OCI-LY7 (cell line): Measurements from ENCODE around the gene NSA2. TPM values are rescaled to one million over a fixed set of nuclear protein-coding genes. Genes with fewer than 3 reads are reported as not detected.
A peak's percentile ranks its signal among the peaks of the same experiment; 100 is the strongest.

Experiments used
- BruUV-seq: library from RNA; stranded (reverse); fragments of 400-500 nt; replicated peaks from 2 replicates; lab custom pipeline; 2021; lab: Mats Ljungman, UMichigan
- CTCF ChIA-PET: fragments of 300-600 bp; sonication (Branson Sonifier 250); formaldehyde crosslinking; loops from one replicate; lab custom pipeline; 2022; ENCODE audit warnings: antibody characterized with exemption; ENCODE audit not compliant: unreplicated experiment; lab: Charles Lee
- POLR2A ChIA-PET: fragments of 300-600 bp; sonication (Branson Sonifier 250); formaldehyde crosslinking; loops from one replicate; lab custom pipeline; 2022; ENCODE audit warnings: antibody characterized with exemption; lab: Charles Lee
- DNase-seq: peaks from one replicate; pipeline ENCODE4 v3.0.0-alpha.2; 2015; ENCODE audit warnings: low spot score
- H2AFZ ChIP-seq: fragments of 200-600 bp; sonication (generic), shearing (Covaris generic); 2 replicates; pipeline ENCODE4 v1.6.1; 2014; ENCODE audit warnings: mild to moderate bottlenecking, antibody characterized with exemption, low read length, moderate library complexity
- H3K27ac ChIP-seq: fragments of 200-600 bp; sonication (generic); 2 replicates; pipeline ENCODE4 v1.5.1; 2014; ENCODE audit warnings: mixed run types, low read depth, mild to moderate bottlenecking, moderate library complexity, low read length, inconsistent platforms; ENCODE audit not compliant: poor library complexity, severe bottlenecking
- H3K36me3 ChIP-seq: fragments of 200-600 bp; sonication (generic); 2 replicates; pipeline ENCODE4 v1.6.1; 2014; ENCODE audit warnings: mild to moderate bottlenecking, antibody characterized with exemption, low read length, moderate library complexity, mixed read lengths; ENCODE audit not compliant: insufficient read depth
- H3K4me1 ChIP-seq: fragments of 200-600 bp; sonication (generic); 2 replicates; pipeline ENCODE4 v1.5.1; 2014; ENCODE audit warnings: mild to moderate bottlenecking, low read length; ENCODE audit not compliant: insufficient read depth, poor library complexity, severe bottlenecking
- H3K4me2 ChIP-seq: fragments of 200-600 bp; sonication (generic); 2 replicates; pipeline ENCODE4 v1.6.1; 2014; ENCODE audit warnings: mild to moderate bottlenecking, low read length
- H3K4me3 ChIP-seq: fragments of 200-600 bp; sonication (generic); 2 replicates; pipeline ENCODE4 v1.5.1; 2014; ENCODE audit warnings: mild to moderate bottlenecking, low read depth, low read length; ENCODE audit not compliant: poor library complexity, severe bottlenecking
- H3K79me2 ChIP-seq: fragments of 200-600 bp; sonication (generic); 2 replicates; pipeline ENCODE4 v1.6.1; 2016; ENCODE audit warnings: low read depth, mild to moderate bottlenecking, low read length, moderate library complexity, mixed read lengths; ENCODE audit not compliant: insufficient read depth
- H3K9me2 ChIP-seq: fragments of 200-600 bp; sonication (generic); 2 replicates; pipeline ENCODE4 v1.6.1; 2016; ENCODE audit warnings: mild to moderate bottlenecking, low read length, mixed read lengths; ENCODE audit not compliant: insufficient read depth
- H3K9me3 ChIP-seq: fragments of 200-600 bp; sonication (generic); 2 replicates; pipeline ENCODE4 v1.6.1; 2014; ENCODE audit warnings: mild to moderate bottlenecking, mixed run types, low read length, mixed read lengths
- H4K20me1 ChIP-seq: fragments of 200-600 bp; sonication (generic); 2 replicates; pipeline ENCODE4 v1.6.1; 2014; ENCODE audit warnings: mild to moderate bottlenecking, antibody characterized with exemption, low read length, moderate library complexity, mixed read lengths; ENCODE audit not compliant: insufficient read depth
- EZH2phosphoT487 ChIP-seq: fragments of 200-600 bp; sonication (generic); IDR thresholded peaks from 2 replicates; pipeline ENCODE4 v1.6.1; 2018; ENCODE audit warnings: low read depth, borderline replicate concordance, mild to moderate bottlenecking, mixed run types, antibody characterized with exemption, low read length, moderate library complexity, mixed read lengths
- intact Hi-C: fragments of 100-400 bp; cut with micrococcal nuclease; formaldehyde crosslinking; loops from one replicate; pipeline ENCODE4 v1.10.0; 2022; ENCODE audit not compliant: unreplicated experiment
- total RNA-seq, 2 experiments: library from RNA; depleted of rRNA in 1 of 2; stranded (reverse); fragments of >200 nt in 1 of 2; shearing (Covaris generic) in 1 of 2; gene quantifications; 2 replicates each; pipeline ENCODE4 v1.2.3, GENCODE V29; 2014 to 2022
- TF ChIP-seq, protein P1 (sequence below): fragments of 200-600 bp; sonication (generic); conservative IDR thresholded peaks from 2 replicates; pipeline ENCODE4 v1.5.1; 2014; ENCODE audit warnings: mild to moderate bottlenecking, antibody characterized with exemption, low read length, moderate library complexity, mixed read lengths

The NSA2 gene
- total RNA-seq, 2 experiments from 2014 or later, result 79.2 to 118 TPM

- Histone ChIP-seq H3K9me2 (no peaks in the 10 kb centered on the region), H3K79me2 (peaks cover 48% of the 10 kb centered on the region), H2AFZ (no peak overlapping the region), H3K4me1 (peaks cover 11% of the 10 kb centered on the region), H3K27ac (no peak overlapping the region), H3K9me3 (no peaks in the 10 kb centered on the region), H3K4me3 (no peak overlapping the region), H3K4me2 (no peak overlapping the region), H3K36me3 (peaks cover 67% of the 10 kb centered on the region), H4K20me1 (peaks cover 13% of the 10 kb centered on the region; the same call in 1 of the 2 replicates)
- CTCF ChIA-PET, result no interaction called here
- no TSS peak for BruUV-seq
- POLR2A ChIA-PET, result interaction anchor here (0.9 to 2.4 kb wide), 3 partner anchors 13 to 23 kb away, joined by 4 to 11 read pairs (median 5); no protein-coding TSS in a partner anchor
- TF ChIP-seq, protein P1, sequence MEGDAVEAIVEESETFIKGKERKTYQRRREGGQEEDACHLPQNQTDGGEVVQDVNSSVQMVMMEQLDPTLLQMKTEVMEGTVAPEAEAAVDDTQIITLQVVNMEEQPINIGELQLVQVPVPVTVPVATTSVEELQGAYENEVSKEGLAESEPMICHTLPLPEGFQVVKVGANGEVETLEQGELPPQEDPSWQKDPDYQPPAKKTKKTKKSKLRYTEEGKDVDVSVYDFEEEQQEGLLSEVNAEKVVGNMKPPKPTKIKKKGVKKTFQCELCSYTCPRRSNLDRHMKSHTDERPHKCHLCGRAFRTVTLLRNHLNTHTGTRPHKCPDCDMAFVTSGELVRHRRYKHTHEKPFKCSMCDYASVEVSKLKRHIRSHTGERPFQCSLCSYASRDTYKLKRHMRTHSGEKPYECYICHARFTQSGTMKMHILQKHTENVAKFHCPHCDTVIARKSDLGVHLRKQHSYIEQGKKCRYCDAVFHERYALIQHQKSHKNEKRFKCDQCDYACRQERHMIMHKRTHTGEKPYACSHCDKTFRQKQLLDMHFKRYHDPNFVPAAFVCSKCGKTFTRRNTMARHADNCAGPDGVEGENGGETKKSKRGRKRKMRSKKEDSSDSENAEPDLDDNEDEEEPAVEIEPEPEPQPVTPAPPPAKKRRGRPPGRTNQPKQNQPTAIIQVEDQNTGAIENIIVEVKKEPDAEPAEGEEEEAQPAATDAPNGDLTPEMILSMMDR, result no peak
- TF ChIP-seq EZH2phosphoT487, result no peak
- DNase-seq, result no peak
- intact Hi-C loops, result loop anchor here (10.0 kb wide), 1 partner anchor 922 kb away; no protein-coding TSS in a partner anchor
Observed at GRCh38 chr5:74762599-74762998, 4.5 kb upstream of the NSA2 start.

- Histone ChIP-seq H3K36me3 (peaks cover 59% of the 10 kb centered on the region), H3K4me1 (peaks cover 19% of the 10 kb centered on the region), H4K20me1 (peaks cover 22% of the 10 kb centered on the region; the same call in 1 of the 2 replicates), H2AFZ (no peak overlapping the region), H3K4me2 (no peak overlapping the region), H3K4me3 (no peak overlapping the region), H3K27ac (no peak overlapping the region), H3K9me2 (no peaks in the 10 kb centered on the region), H3K9me3 (no peaks in the 10 kb centered on the region), H3K79me2 (peaks cover 57% of the 10 kb centered on the region)
- intact Hi-C loops, result loop anchor here (10.0 kb wide), 1 partner anchor 921 kb away; no protein-coding TSS in a partner anchor
- BruUV-seq, result no TSS peak
- DNase-seq, result no peak
- ChIA-PET POLR2A (interaction anchor here (0.5 to 2.4 kb wide), 10 partner anchors 9 to 674 kb away, joined by 3 to 11 read pairs (median 3); no protein-coding TSS in a partner anchor), CTCF (no interaction called here)
- TF ChIP-seq, protein P1, result no peak
Observed at GRCh38 chr5:74763504-74763903, 3.5 kb upstream of the NSA2 start.

DNA sequence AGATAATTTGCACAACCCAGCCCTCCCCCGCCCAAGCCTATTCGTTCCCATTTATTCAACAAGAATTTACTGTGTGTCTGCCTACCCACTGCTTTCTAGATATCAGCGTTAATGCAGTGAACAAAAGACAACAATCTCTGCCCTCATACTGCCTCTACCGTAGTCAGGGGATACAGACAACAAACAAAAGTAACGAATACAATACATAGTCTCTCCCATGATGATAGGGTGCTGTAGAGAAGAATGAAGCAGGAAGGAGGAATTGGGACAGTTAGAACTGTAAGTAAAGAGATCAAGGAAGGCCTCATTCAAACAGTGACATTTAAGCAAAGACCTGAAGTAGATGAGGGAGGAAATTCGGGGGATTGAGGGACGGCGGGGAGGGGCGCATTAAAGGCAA, 1.8 kb upstream of the NSA2 start:
- ChIA-PET POLR2A (interaction anchor here (0.6 kb wide), 1 partner anchor 735 kb away, joined by 3 read pairs; no protein-coding TSS in a partner anchor), CTCF (no interaction called here)
- H3K9me3 ChIP-seq, result no peaks in the 10 kb centered on the region
- H3K36me3 ChIP-seq, result peaks cover 63% of the 10 kb centered on the region
- intact Hi-C loops, result loop anchor here (5.0 to 10.0 kb wide), 2 partner anchors 78 to 920 kb away; partner anchors contain the start of gene HEXB
- H3K4me1 ChIP-seq, result peaks cover 21% of the 10 kb centered on the region
- peak overlapping the region; percentile 19 for H3K4me3 ChIP-seq
- H3K79me2 ChIP-seq, result peaks cover 69% of the 10 kb centered on the region
- H4K20me1 ChIP-seq, result peaks cover 23% of the 10 kb centered on the region; the same call in 1 of the 2 replicates
- H3K4me2 ChIP-seq, result peak overlapping the region; percentile 69
- H3K27ac ChIP-seq, result no peak overlapping the region
- no peaks in the 10 kb centered on the region for H3K9me2 ChIP-seq
- DNase-seq, result no peak
- H2AFZ ChIP-seq, result no peak overlapping the region
- TF ChIP-seq, protein P1, result no peak
- no peak for TF ChIP-seq EZH2phosphoT487
- BruUV-seq, result no TSS peak
